Astrocyte of the spinal cord (primary cell): Measurements from ENCODE around the gene NHLRC4.

Source experiments
- DNase-seq: peaks from one replicate; pipeline ENCODE4 v3.0.0; 2011; ENCODE audit warnings: low read depth, low spot score
- H3K4me3 ChIP-seq: 2 replicates; pipeline ENCODE4 v1.5.1; 2011; ENCODE audit warnings: low read depth, mild to moderate bottlenecking, low read length, moderate library complexity
- CTCF ChIP-seq: IDR thresholded peaks from 2 replicates; pipeline ENCODE4 v1.5.1; 2012; ENCODE audit warnings: low read depth, mild to moderate bottlenecking, low read length, inconsistent platforms
- in situ Hi-C: cut with HindIII; loops from 2 replicates; pipeline ENCODE4 v1.10.0; 2017; ENCODE audit warnings: low sequenced_read_pairs

Gene NHLRC4

DNA sequence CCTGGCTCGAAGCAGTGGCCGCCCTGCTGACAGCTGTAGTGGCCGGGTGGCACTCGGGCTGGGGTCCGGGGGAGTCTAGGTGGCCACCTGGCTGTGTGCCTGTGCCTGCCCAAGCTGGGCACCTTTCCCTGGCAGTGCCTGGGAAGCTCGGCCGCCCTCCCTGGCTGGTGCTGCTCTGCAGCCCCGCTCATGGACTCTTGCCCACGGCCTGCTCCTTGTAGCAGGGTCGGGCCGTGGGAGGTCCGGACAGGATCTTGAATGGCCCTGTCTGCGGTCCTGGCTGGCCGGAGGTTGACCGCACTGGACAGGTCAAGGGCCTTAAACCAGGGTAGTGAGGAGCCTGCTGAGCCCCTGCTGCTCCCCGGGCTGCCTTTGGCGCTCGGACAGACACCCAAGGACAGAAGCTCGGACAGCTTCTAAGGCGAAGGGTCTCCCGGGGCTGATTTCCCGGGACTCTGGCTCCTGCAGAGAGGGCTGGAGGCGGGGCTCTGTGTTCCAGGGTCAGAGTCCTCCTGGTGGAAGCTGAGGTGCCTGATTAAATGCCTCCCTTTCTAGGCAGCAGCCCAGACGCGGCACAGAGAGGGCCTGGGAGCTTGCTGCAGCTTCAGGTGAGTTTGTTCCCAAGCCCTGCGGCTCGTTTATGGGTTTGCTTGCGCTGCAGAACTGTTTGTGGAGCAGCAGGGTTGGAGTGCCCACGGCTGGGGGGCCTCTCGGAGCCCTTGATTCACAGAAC lies 33.2 kb upstream of the NHLRC4 start:
- no peak overlapping the region for H3K4me3 ChIP-seq
- in situ Hi-C loops = no loop called here
- no peak for TF ChIP-seq CTCF
- no peak for DNase-seq

GRCh38 chr16:534135-534534 lies 32.7 kb upstream of the NHLRC4 start:
- in situ Hi-C loops = no loop called here
- no peak for DNase-seq
- no peak for TF ChIP-seq CTCF
- H3K4me3 ChIP-seq = no peak overlapping the region

DNA sequence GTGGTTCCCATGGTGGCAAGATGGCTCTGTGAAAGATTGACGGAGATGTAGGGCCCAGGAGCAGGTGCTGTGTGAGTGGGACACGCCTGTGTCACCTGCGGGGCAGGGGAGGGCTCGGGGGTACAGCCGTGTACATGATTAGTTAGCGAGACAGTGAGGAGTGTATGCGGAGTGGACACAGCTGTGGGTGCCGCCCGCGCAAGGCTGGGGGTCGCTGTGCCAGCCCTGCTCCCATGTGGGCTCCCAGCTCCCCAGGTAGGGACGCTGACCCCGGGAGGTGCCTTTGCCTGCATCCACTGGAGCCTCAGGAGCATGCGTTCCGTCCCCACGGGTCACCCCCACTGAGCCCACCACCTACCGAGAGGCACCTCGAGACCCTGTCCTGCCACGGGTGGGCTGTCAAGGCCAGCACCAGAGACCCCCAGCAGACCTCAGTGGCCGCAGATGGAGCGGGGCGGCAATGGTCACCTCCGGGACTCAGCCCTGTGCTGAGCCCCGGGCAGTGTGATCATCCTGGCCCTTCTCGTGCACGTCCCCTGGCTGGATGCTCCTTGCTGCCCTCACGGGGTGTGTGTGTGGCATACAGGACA lies 31.9 kb upstream of the NHLRC4 start:
- no peak for DNase-seq
- in situ Hi-C loops = no loop called here
- no peak for TF ChIP-seq CTCF
- H3K4me3 ChIP-seq = no peak overlapping the region

- no peak for TF ChIP-seq CTCF
- in situ Hi-C loops = no loop called here
- peak; percentile 79 for DNase-seq
- H3K4me3 ChIP-seq = no peak overlapping the region
Observed at GRCh38 chr16:535446-536405, 31.1 kb upstream of the NHLRC4 start.

DNA sequence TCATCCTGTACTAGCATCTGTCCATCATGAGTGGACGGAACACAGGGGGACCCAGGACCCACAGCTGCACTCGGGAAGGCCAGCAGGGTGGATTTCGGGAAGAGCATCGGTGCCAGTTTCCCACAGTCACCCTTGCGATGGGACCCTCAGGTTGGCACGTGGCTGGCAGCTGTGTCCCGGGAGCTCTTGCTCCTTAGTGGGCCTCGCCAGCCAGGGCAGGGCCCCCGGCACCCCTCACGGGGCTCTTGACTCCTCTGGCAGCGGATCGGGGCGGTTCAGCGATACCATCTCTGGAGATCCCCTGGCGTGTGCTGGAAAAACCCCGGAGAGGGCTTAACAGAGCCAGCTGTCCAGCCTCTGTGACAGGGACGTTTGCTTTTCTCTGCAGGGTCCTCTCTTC lies 30.1 kb upstream of the NHLRC4 start:
- TF ChIP-seq CTCF = no peak
- no peak overlapping the region for H3K4me3 ChIP-seq
- DNase-seq = no peak
- in situ Hi-C loops = no loop called here
